K562 (cell line): Measurements from ENCODE around the gene JMJD1C. TPM values are rescaled to one million over a fixed set of nuclear protein-coding genes. Genes with fewer than 3 reads are reported as not detected.

Source experiments
- ATAC-seq: fragments of 200-7000 bp; cut with Tn5 transposase; 3 replicates; pipeline ENCODE4 v1.9.1; 2020; ENCODE audit warnings: moderate library complexity
- BruUV-seq: library from RNA; stranded (reverse); fragments of 400-500 nt; replicated peaks from 2 replicates; lab custom pipeline; 2021; lab: Mats Ljungman, UMichigan
- CTCF ChIA-PET: fragments of 300-600 bp; formaldehyde crosslinking; extraction: SDS; loops from one replicate; lab custom pipeline; 2021; ENCODE audit warnings: low intra/inter-chr PET ratio; lab: Yijun Ruan, JAX
- POLR2A ChIA-PET: fragments of 300-600, 350-650 bp; sonication (Branson Sonifier 250); formaldehyde crosslinking; extraction: SDS; loops from one replicate; lab custom pipeline; 2021; ENCODE audit warnings: antibody characterized with exemption, inconsistent platforms; lab: Yijun Ruan, JAX
- DNase-seq, 4 experiments: peaks; one replicate each; pipeline versions ENCODE4 v3.0.0 to v3.0.0-alpha.2; 2011 to 2018; ENCODE audit warnings: low spot score in 3 of 4, mixed read lengths in 3 of 4; ENCODE audit errors: extremely low read depth in 1 of 4
- FAIRE-seq: peaks from 2 replicates; lab custom pipeline; 2011; peaks lifted over from hg19 to GRCh38; lab: Jason Lieb, UNC
- H2AFZ ChIP-seq: 2 replicates; pipeline ENCODE4 v1.6.0; 2011; ENCODE audit warnings: low read depth, low read length, control low read depth, inconsistent platforms
- H3K27ac ChIP-seq: fragments of 200-600 bp; 3 replicates; pipeline ENCODE4 v1.8.0; 2011; ENCODE audit warnings: low read depth, mild to moderate bottlenecking, control low read depth, inconsistent platforms, low read length, moderate library complexity, mixed read lengths; ENCODE audit errors: extremely low read depth
- H3K27me3 ChIP-seq, 2 experiments: fragments of 300-600 bp in 1 of 2; 2 replicates in 1 of 2; 3 replicates in 1 of 2; pipeline versions ENCODE4 v1.6.0 to v1.8.0; 2011; ENCODE audit warnings: inconsistent platforms in 2 of 2, low read length in 2 of 2, mild to moderate bottlenecking in 1 of 2, mixed read lengths in 1 of 2, moderate library complexity in 1 of 2; ENCODE audit not compliant: control insufficient read depth in 2 of 2, insufficient read depth in 2 of 2
- H3K36me3 ChIP-seq: fragments of 300-600 bp; 3 replicates; pipeline ENCODE4 v1.8.0; 2011; ENCODE audit warnings: mild to moderate bottlenecking, low read length, inconsistent platforms; ENCODE audit not compliant: control insufficient read depth, insufficient read depth
- H3K4me1 ChIP-seq, 2 experiments: fragments of 200-600 bp in 1 of 2; replicated peaks in 1 of 2; 2 replicates in 1 of 2; 3 replicates in 1 of 2; pipeline versions ENCODE4 v1.5.1 to v1.8.0; 2011; ENCODE audit warnings: inconsistent platforms in 2 of 2, low read length in 2 of 2, mild to moderate bottlenecking in 1 of 2, mixed read lengths in 1 of 2, moderate library complexity in 1 of 2; ENCODE audit not compliant: control insufficient read depth in 2 of 2, insufficient read depth in 2 of 2
- H3K4me2 ChIP-seq: 2 replicates; pipeline ENCODE4 v1.6.1; 2011; ENCODE audit warnings: low read length, control low read depth, inconsistent platforms, mixed read lengths; ENCODE audit not compliant: insufficient read depth
- H3K4me3 ChIP-seq: fragments of 200-600 bp; sonication (generic), shearing (Covaris generic); 2 replicates; pipeline ENCODE4 v1.5.1; 2016; ENCODE audit warnings: control low read depth, inconsistent platforms
- H3K79me2 ChIP-seq: fragments of 200-600 bp; 3 replicates; pipeline ENCODE4 v1.8.0; 2011; ENCODE audit warnings: low read length, inconsistent platforms; ENCODE audit not compliant: control insufficient read depth, insufficient read depth
- H3K9ac ChIP-seq, 2 experiments: 2 replicates each; pipeline versions ENCODE4 v1.6.0 to v1.6.1; 2011; ENCODE audit warnings: low read depth in 2 of 2, low read length in 2 of 2, control low read depth in 1 of 2, inconsistent platforms in 1 of 2, mild to moderate bottlenecking in 1 of 2, mixed read lengths in 1 of 2; ENCODE audit not compliant: insufficient read depth in 1 of 2
- H3K9me1 ChIP-seq: one replicate; pipeline ENCODE4 v1.6.0; 2011; ENCODE audit warnings: inconsistent platforms, mild to moderate bottlenecking, low read length, moderate library complexity; ENCODE audit not compliant: control insufficient read depth, insufficient read depth
- H3K9me3 ChIP-seq: replicated peaks from 2 replicates; pipeline ENCODE4 v1.5.1; 2011; ENCODE audit warnings: low read depth, low read length, inconsistent platforms; ENCODE audit not compliant: control insufficient read depth, insufficient read depth
- H4K20me1 ChIP-seq: replicated peaks from 2 replicates; pipeline ENCODE4 v1.6.1; 2011; ENCODE audit warnings: low read length, inconsistent platforms, mixed read lengths; ENCODE audit not compliant: control insufficient read depth, insufficient read depth
- ARID4B ChIP-seq: sonication (generic); formaldehyde crosslinking; IDR thresholded peaks from 2 replicates; pipeline ENCODE4 v1.8.0; 2022; ENCODE audit warnings: mild to moderate bottlenecking, missing genetic modification reagents
- CEBPB ChIP-seq: fragments of 450-650 bp; IDR thresholded peaks from 2 replicates; pipeline ENCODE4 v1.6.1; 2016; ENCODE audit warnings: missing genetic modification characterization, missing compliant biosample characterization
- CEBPG ChIP-seq, 3 experiments: fragments of 200-800 bp in 1 of 3; sonication (Bioruptor generic) in 1 of 3; sonication (generic) in 1 of 3; formaldehyde crosslinking in 1 of 3; IDR thresholded peaks in 2 of 3; conservative IDR thresholded peaks in 1 of 3; 2 replicates each; pipeline versions ENCODE4 v1.6.1 to v1.8.0; 2016 to 2022; ENCODE audit warnings: missing compliant biosample characterization in 2 of 3, missing genetic modification characterization in 2 of 3, mild to moderate bottlenecking in 1 of 3, missing genetic modification reagents in 1 of 3
- PML ChIP-seq: IDR thresholded peaks from 2 replicates; pipeline ENCODE4 v1.6.1; 2012; ENCODE audit warnings: low read length, inconsistent platforms
- WGBS: fragments of 100-300 bp; shearing (Covaris generic); methylation state at CpG from one replicate; pipeline ENCODE4 v1.1.6; 2016; ENCODE audit warnings: low coverage, mixed read lengths; ENCODE audit not compliant: insufficient coverage; ENCODE audit errors: missing lambda C conversion rate; 5-methylcytosine and 5-hydroxymethylcytosine counted together
- in situ Hi-C: fragments of 300-500 bp; cut with MboI; formaldehyde crosslinking; loops from 4 replicates; pipeline ENCODE4 v1.15.0; 2018; ENCODE audit warnings: inconsistent platforms, mixed read lengths
- intact Hi-C: fragments of 100-400 bp; cut with micrococcal nuclease; formaldehyde crosslinking; loops from 2 replicates; pipeline ENCODE4 v1.14.2; 2022
- polyA plus RNA-seq, 8 experiments: library from polyadenylated mRNA; depleted of rRNA in 4 of 8; stranded (reverse) in 5 of 8; unstranded in 3 of 8; fragments of >200 nt; fragmentation: Nextera tagmentation in 2 of 8; fragmentation: Illumina TruSeq in 1 of 8; extraction: Ambion mirVana in 2 of 8; extraction: Trizol in 1 of 8; gene quantifications; 2 replicates each; pipeline versions ENCODE4 v1.2.1 to v1.2.3, GENCODE V29; 2011 to 2014; ENCODE audit warnings: inconsistent platforms in 1 of 8, missing spikeins in 1 of 8
- total RNA-seq, 7 experiments: library from RNA; depleted of rRNA in 6 of 7; stranded (reverse); fragments of >200 nt in 6 of 7; fragmentation: Illumina TruSeq in 2 of 7; extraction: Trizol in 2 of 7; gene quantifications; 2 replicates each; pipeline versions ENCODE4 v1.2.1 to v1.2.3, GENCODE V29; 2011 to 2021; ENCODE audit warnings: low replicate concordance in 1 of 7

Gene JMJD1C
- total and polyA plus RNA-seq, 9 of the 15 experiments (the other 6 are each of a cell fraction or from before 2014, with no cell fraction given): 25.3 to 68.0 (median 47.2) TPM

GRCh38 chr10:63286754-63287264 is 179.0 kb downstream of the JMJD1C start:
- no TSS peak for BruUV-seq
- H2AFZ ChIP-seq: no peak overlapping the region
- H3K79me2 ChIP-seq: peaks cover 25% of the 10 kb centered on the region
- 75% methylated on average over 4 of the region's 4 CpGs for WGBS
- H3K4me2 ChIP-seq: no peak overlapping the region
- H3K36me3 ChIP-seq: no peaks in the 10 kb centered on the region
- no peaks in the 10 kb centered on the region for H3K27me3 ChIP-seq
- H4K20me1 ChIP-seq: no peaks in the 10 kb centered on the region
- in situ Hi-C loops: no loop called here
- ATAC-seq (no peak), DNase-seq (no peak), FAIRE-seq (no peak)
- ChIA-PET POLR2A (interaction anchor here (0.9 to 2.4 kb wide), 4 partner anchors 9 to 46 kb away, joined by 3 to 12 read pairs (median 4); no protein-coding TSS in a partner anchor), CTCF (no interaction called here)
- peaks cover 0 to 6% of the 10 kb centered on the region in 2 experiments; a peak in 2 of 5 replicates for H3K4me1 ChIP-seq
- H3K9me3 ChIP-seq: no peaks in the 10 kb centered on the region
- H3K4me3 ChIP-seq: no peak overlapping the region
- H3K27ac ChIP-seq: no peak overlapping the region
- H3K9me1 ChIP-seq: no peaks in the 10 kb centered on the region
- no peak overlapping the region for H3K9ac ChIP-seq
- TF ChIP-seq ARID4B (CRISPR knock-in tag): no peak
- peak; percentile 62; the same call in 1 of the 2 replicates for TF ChIP-seq CEBPB
- no peak for TF ChIP-seq CEBPG (CRISPR knock-in tag; IDR thresholded peaks at IDR 0.05)
- peak in 1 of 2 experiments; percentile 25; a peak in 1 of 4 replicates for TF ChIP-seq CEBPG (tag; conservative IDR thresholded peaks at IDR 0.05 in 1 of 2, IDR thresholded peaks at IDR 0.05 in 1 of 2)
- TF ChIP-seq PML: no peak
- intact Hi-C loops: no loop called here
